Calu3 (cell line): Measurements from ENCODE around the gene BCAN. TPM values are rescaled to one million over a fixed set of nuclear protein-coding genes. Genes with fewer than 3 reads are reported as not detected.

Experiments used
- BruUV-seq: library from RNA; stranded (reverse); fragments of 400-500 nt; replicated peaks from 2 replicates; lab custom pipeline; 2021; lab: Mats Ljungman, UMichigan
- CTCF ChIA-PET: fragments of 300-600 bp; sonication (Branson Sonifier 250); formaldehyde crosslinking; loops from one replicate; lab custom pipeline; 2022; ENCODE audit warnings: antibody characterized with exemption; lab: Charles Lee
- DNase-seq: peaks from one replicate; pipeline ENCODE4 v3.0.0; 2022
- H3K27ac Mint-ChIP-seq: one replicate; pipeline ENCODE4 v1.8.0; 2022; ENCODE audit warnings: mixed read lengths; ENCODE audit not compliant: unreplicated experiment
- H3K27me3 Mint-ChIP-seq: one replicate; pipeline ENCODE4 v1.8.0; 2022; ENCODE audit warnings: mixed read lengths; ENCODE audit not compliant: unreplicated experiment
- H3K36me3 Mint-ChIP-seq: one replicate; pipeline ENCODE4 v1.8.0; 2022; ENCODE audit warnings: mild to moderate bottlenecking, moderate library complexity, mixed read lengths; ENCODE audit not compliant: insufficient read depth, unreplicated experiment
- H3K4me1 Mint-ChIP-seq: one replicate; pipeline ENCODE4 v1.8.0; 2022; ENCODE audit warnings: mild to moderate bottlenecking, low read depth, mixed read lengths; ENCODE audit not compliant: unreplicated experiment
- H3K4me3 Mint-ChIP-seq: one replicate; pipeline ENCODE4 v1.8.0; 2022; ENCODE audit warnings: mild to moderate bottlenecking, low read depth, moderate library complexity, mixed read lengths; ENCODE audit not compliant: unreplicated experiment
- H3K9me3 Mint-ChIP-seq: one replicate; pipeline ENCODE4 v1.8.0; 2022; ENCODE audit warnings: low read depth, mixed read lengths; ENCODE audit not compliant: unreplicated experiment
- CTCF ChIP-seq: fragments of 200-600 bp; IDR thresholded peaks from one replicate; pipeline ENCODE4 v1.8.0; 2022; ENCODE audit warnings: antibody characterized with exemption; ENCODE audit not compliant: unreplicated experiment
- intact Hi-C: fragments of 100-400 bp; cut with micrococcal nuclease; formaldehyde crosslinking; loops from one replicate; pipeline ENCODE4 v1.10.0; 2022; ENCODE audit not compliant: unreplicated experiment
- total RNA-seq: library from RNA; stranded (reverse); gene quantifications from 2 replicates; pipeline ENCODE4 v1.2.3, GENCODE V29; 2022

BCAN gene
- total RNA-seq, 1 experiment from 2014 or later: not detected

GRCh38 chr1:156681196-156681960, 39.5 kb downstream of the BCAN start:
- CTCF ChIA-PET: interaction anchor here (0.6 to 1.3 kb wide), 2 partner anchors 8 to 21 kb away, joined by 4 to 6 read pairs; no protein-coding TSS in a partner anchor
- DNase-seq: no peak
- peaks cover 11% of the 10 kb centered on the region for H3K36me3 Mint-ChIP-seq
- H3K4me3 Mint-ChIP-seq: no peak overlapping the region
- peaks cover 14% of the 10 kb centered on the region for H3K4me1 Mint-ChIP-seq
- TF ChIP-seq CTCF: no peak
- no peaks in the 10 kb centered on the region for H3K9me3 Mint-ChIP-seq
- H3K27ac Mint-ChIP-seq: no peak overlapping the region
- BruUV-seq: no TSS peak
- peaks cover 67% of the 10 kb centered on the region for H3K27me3 Mint-ChIP-seq
- intact Hi-C loops: loop anchor here (10.0 kb wide), 1 partner anchor 173 kb away; the partner anchor contains the start of gene INSRR

GRCh38 chr1:156682166-156682890, 40.4 kb downstream of the BCAN start:
- Mint-ChIP-seq H3K27ac (no peak overlapping the region), H3K36me3 (peaks cover 4% of the 10 kb centered on the region), H3K27me3 (peaks cover 62% of the 10 kb centered on the region), H3K4me1 (peaks cover 10% of the 10 kb centered on the region), H3K9me3 (no peaks in the 10 kb centered on the region), H3K4me3 (no peak overlapping the region)
- no TSS peak for BruUV-seq
- intact Hi-C loops: loop anchor here (10.0 kb wide), 1 partner anchor 172 kb away; the partner anchor contains the start of gene INSRR
- CTCF ChIA-PET: interaction anchor here (1.3 kb wide), 1 partner anchor 21 kb away, joined by 5 read pairs; no protein-coding TSS in a partner anchor
- no peak for DNase-seq
- TF ChIP-seq CTCF: no peak

DNA sequence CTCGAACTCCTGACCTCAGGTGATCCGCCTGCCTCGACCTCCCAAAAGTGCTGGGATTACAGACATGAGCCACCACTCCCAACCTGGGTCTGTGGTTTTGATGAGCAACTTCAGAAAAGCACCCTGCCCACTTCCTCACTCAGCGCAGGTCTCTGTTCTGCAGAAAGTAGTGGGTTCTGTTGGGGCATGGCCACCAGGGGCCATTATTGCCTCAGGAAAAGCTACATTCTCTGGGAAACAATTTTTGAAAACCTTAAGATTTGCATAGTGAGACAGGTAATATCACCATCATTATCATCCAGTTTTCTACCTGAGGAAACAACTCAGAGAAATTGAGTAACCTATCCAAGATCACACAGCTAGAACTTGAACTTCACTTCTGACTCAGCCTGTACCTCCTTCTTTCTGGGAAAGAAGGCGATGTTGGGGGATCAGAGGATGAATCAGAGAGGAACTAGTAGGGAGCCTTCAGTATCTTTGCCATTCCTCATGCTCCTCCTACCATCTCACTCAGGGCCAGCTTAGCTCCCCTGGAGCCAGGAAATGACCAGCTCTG, 42.4 kb downstream of the BCAN start:
- H3K9me3 Mint-ChIP-seq: no peaks in the 10 kb centered on the region
- no peak overlapping the region for H3K4me3 Mint-ChIP-seq
- no peak overlapping the region for H3K27ac Mint-ChIP-seq
- H3K36me3 Mint-ChIP-seq: no peaks in the 10 kb centered on the region
- no TSS peak for BruUV-seq
- no peak for TF ChIP-seq CTCF
- intact Hi-C loops: loop anchor here (10.0 kb wide), 1 partner anchor 170 kb away; the partner anchor contains the start of gene INSRR
- H3K27me3 Mint-ChIP-seq: peaks cover 42% of the 10 kb centered on the region
- no peak for DNase-seq
- CTCF ChIA-PET: interaction anchor here (0.6 to 2.6 kb wide), 4 partner anchors 21 to 654 kb away, joined by 3 to 14 read pairs (median 4); partner anchors contain the start of gene CRABP2
- peaks cover 2% of the 10 kb centered on the region for H3K4me1 Mint-ChIP-seq
